ENCODE data around the gene FLOT2. TPM values are rescaled to one million over a fixed set of nuclear protein-coding genes. Genes with fewer than 3 reads are reported as not detected.
"Not testable (repeated sequence)": the region's sequence is repeated elsewhere in the genome, so short reads cannot be mapped to it uniquely, and the experiment has no call there.

FLOT2 gene
- total RNA-seq, 2 experiments from 2014 or later = 143 to 191 TPM

DNA sequence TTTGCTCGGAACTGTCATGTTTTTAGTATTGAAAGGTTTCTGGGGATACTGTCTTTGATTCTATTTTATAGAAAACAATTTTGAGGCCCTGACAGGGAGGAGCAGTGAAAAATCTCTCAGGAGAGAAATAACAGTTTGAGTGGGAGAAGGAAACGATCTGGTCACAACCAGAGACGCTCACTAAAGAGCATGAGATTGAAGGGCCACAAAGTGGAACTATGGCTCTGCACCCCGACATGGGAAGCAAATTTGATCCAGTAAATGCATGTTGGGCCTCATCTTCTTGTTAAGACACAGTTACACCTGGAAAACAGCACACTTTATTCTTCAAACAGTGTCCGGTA lies 42.2 kb downstream of the FLOT2 start:
- ATAC-seq = no peak
- Mint-ChIP-seq H3K4me1 (peaks cover 25% of the 10 kb centered on the region), H3K9me3 (ENCODE audit: low read depth) (no peaks in the 10 kb centered on the region), H3K4me3 (peak overlapping the region; percentile 83), H3K27ac (peak overlapping the region; percentile 81), H3K27me3 (no peaks in the 10 kb centered on the region), H3K36me3 (peaks cover 12% of the 10 kb centered on the region)
- DNase-seq = no peak
- CTCF ChIA-PET = interaction anchor here (1.0 to 1.7 kb wide), 3 partner anchors 61 to 98 kb away, joined by 3 to 7 read pairs (median 3); no protein-coding TSS in a partner anchor

DNA sequence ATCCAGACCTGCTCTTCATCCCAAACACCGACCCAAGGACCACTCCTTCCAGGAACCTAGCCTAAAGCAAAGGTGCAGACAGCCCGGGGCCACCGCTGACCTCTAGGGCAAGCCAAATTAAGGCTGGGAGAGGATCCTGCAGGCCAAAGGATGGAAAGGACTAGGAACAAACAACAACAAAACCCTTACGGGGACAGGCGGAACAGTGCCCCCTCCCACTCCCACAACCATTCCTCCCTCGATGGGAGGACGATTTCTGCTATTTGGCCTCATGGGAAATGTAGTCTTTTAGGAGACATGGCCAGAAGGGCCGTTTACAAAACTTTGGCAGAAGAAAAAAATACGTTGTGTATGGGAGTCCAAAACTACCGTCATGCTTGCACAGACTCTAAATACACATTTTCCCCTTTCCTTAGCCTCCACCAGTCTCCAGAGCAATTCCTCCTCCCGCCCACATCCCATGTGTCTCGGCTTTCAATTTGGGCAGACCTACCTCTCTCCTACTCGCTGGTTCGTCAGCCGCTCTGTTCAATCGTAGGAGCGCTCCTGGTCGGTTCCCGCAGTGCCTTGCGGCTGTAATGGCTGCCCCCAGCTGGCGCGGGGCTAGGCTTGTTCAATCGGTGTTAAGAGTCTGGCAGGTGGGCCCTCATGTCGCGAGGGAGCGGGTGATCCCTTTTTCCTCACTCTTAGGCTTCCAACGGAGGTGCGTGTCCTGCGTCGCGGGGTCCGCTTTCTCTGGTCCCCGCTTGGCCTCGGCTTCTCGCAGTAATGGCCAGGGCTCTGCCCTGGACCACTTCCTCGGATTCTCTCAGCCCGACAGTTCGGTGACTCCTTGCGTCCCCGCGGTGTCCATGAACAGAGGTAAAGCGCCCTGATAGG lies 42.8 kb downstream of the FLOT2 start, which contains the start of gene ERAL1:
Gene ERAL1, plus strand, starts transcription at position 560 of the 879 bp plus-strand sequence. Its CDS starts 19 bp downstream, at position 579.
- CTCF ChIA-PET = interaction anchor here (1.0 kb wide), 1 partner anchor 98 kb away, joined by 3 read pairs; no protein-coding TSS in a partner anchor

DNA sequence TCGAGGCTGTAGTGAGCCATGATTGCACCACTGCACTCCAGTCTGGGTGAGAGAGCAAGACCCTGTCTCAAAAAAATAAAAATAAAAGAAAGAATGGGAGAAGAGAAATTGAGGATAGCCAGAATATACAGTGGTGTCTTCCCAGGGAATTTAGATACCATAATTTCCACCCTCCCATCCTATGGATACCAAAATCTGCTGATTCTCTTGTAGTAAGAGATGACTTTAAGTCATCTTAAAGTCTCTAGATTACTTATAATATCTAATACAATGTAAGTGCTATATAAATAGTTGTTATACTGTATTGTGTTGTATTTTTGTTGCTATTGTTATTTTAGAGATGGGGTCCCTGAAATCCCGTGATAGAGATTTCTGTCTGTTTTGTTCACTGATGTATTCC lies 44.2 kb downstream of the FLOT2 start:
- DNase-seq (no peak), ATAC-seq (no peak)
- Mint-ChIP-seq H3K27me3 (no peaks in the 10 kb centered on the region), H3K27ac (no peak overlapping the region), H3K4me3 (no peak overlapping the region), H3K36me3 (peaks cover 6% of the 10 kb centered on the region), H3K9me3 (ENCODE audit: low read depth) (no peaks in the 10 kb centered on the region), H3K4me1 (peaks cover 28% of the 10 kb centered on the region)
- CTCF ChIA-PET = interaction anchor here (0.7 to 1.7 kb wide), 6 partner anchors 11 to 132 kb away, joined by 3 to 5 read pairs (median 4); partner anchors contain the start of gene FAM222B

More for the DNA sequence above, 42.8 kb downstream of the FLOT2 start, which contains the start of gene ERAL1:
- Mint-ChIP-seq H3K9me3 (ENCODE audit: low read depth) (no peaks in the 10 kb centered on the region), H3K4me1 (peaks cover 25% of the 10 kb centered on the region), H3K36me3 (peaks cover 11% of the 10 kb centered on the region), H3K4me3 (peak within 1 kb of the TSS; percentile 83), H3K27ac (peak within 1 kb of the TSS; percentile 81), H3K27me3 (no peaks in the 10 kb centered on the region)
- DNase-seq (peak; percentile 93), ATAC-seq (peak; percentile 100)

DNA sequence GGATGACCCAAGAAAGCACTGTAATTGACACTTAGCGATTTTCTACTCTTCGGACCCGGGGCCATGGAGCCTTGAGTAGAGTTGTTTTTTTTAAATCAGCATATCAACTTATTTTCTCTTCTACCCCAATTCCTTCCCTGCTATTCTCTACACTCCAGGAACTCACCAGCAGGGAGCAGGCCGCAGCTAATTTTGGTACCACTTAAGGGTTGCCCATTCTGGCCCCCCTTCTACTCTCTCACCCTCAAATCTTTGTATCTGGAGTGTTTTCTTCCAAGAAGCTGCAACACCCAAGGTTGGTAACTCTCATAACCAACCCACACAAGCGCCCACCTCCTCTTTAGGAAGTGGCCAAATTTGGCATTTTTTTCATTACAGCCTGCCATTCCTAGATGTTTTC lies 48.3 kb downstream of the FLOT2 start:
- ATAC-seq (peak; percentile 38), DNase-seq (no peak)
- Mint-ChIP-seq H3K4me3 (no peak overlapping the region), H3K4me1 (peaks cover 9% of the 10 kb centered on the region), H3K27me3 (no peaks in the 10 kb centered on the region), H3K9me3 (ENCODE audit: low read depth) (no peaks in the 10 kb centered on the region), H3K36me3 (no peaks in the 10 kb centered on the region), H3K27ac (no peak overlapping the region)
- CTCF ChIA-PET = interaction anchor here (0.7 to 3.5 kb wide), 25 partner anchors 8 to 268 kb away, joined by 3 to 24 read pairs (median 6); partner anchors contain the start of genes FLOT2, PHF12 and TLCD1

DNA sequence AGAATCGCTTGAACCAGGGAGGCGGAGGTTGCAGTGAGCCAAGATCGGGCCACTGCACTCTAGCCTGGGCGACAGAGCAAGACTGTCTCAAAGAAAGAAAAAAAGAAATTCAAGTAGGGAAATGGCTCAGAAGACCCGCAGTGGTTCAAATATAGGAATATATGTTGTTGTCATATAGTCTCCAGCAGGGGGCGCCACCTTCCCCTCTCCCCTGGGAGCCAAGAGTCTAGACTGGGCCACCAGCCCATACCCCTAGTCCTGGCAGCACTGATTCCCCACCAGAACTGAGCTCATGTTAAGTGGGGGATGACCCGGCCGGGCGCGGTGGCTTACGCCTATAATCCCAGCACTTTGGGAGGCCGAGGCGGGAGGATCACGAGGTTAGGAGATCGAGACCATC lies 48.9 kb downstream of the FLOT2 start:
- not testable (repeated sequence) for H3K27ac Mint-ChIP-seq; H3K27me3 Mint-ChIP-seq; H3K4me1 Mint-ChIP-seq; H3K4me3 Mint-ChIP-seq; H3K36me3 Mint-ChIP-seq; H3K9me3 Mint-ChIP-seq (ENCODE audit: low read depth)
- ATAC-seq (peak; percentile 77), DNase-seq (peak; percentile 74)
- CTCF ChIA-PET = interaction anchor here (0.7 to 3.5 kb wide), 26 partner anchors 8 to 268 kb away, joined by 3 to 24 read pairs (median 6); partner anchors contain the start of genes FLOT2, PHF12 and TLCD1

DNA sequence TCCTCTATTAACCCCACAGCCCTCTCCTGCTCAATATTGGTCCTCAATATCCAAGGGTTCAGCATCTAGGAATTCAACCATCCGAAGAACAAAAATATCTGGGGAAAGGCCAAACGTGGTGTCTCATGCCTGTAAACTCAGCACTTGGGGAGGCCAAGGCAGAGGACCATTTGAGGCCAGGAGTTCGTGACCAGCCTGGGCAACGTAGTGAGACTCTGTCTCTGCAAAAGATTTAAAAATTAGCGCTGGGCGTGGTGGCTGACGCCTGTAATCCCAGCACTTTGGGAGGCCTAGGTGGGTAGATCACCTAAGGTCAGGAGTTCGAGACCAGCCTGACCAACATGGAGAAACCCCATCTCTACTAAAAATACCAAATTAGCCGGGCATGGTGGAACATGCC lies 50.8 kb downstream of the FLOT2 start:
- DNase-seq; H3K4me1 Mint-ChIP-seq; H3K4me3 Mint-ChIP-seq; H3K36me3 Mint-ChIP-seq; H3K27me3 Mint-ChIP-seq; H3K27ac Mint-ChIP-seq; ATAC-seq; CTCF ChIA-PET; H3K9me3 Mint-ChIP-seq (ENCODE audit: low read depth): not testable (repeated sequence)

DNA sequence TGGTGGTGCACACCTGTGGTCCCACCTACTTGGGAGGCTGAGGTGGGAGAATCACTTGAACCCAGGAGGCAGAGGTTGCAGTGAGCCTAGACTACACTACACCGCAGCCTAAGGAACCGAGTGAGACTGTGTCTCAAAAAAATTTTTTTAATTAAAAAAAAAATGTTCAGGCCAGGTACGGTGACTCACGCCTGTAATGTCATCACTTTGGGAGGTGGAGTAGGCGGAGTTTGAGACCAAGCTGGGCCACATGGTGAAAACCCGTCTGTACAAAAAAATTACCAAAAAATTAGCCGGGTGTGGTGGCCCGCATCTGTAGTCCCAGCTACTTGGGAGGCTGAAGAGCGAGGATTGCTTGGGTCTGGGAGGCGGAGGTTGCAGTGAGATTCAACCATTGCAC lies 51.3 kb downstream of the FLOT2 start:
- Mint-ChIP-seq H3K4me1 (peaks cover 12% of the 10 kb centered on the region), H3K36me3 (peaks cover 3% of the 10 kb centered on the region), H3K4me3 (no peak overlapping the region), H3K27me3 (no peaks in the 10 kb centered on the region), H3K27ac (no peak overlapping the region), H3K9me3 (ENCODE audit: low read depth) (no peaks in the 10 kb centered on the region)
- ATAC-seq = no peak
- CTCF ChIA-PET = interaction anchor here (0.7 to 5.4 kb wide), 2 partner anchors 12 to 82 kb away, joined by 3 to 37 read pairs; no protein-coding TSS in a partner anchor
- DNase-seq = no peak

DNA sequence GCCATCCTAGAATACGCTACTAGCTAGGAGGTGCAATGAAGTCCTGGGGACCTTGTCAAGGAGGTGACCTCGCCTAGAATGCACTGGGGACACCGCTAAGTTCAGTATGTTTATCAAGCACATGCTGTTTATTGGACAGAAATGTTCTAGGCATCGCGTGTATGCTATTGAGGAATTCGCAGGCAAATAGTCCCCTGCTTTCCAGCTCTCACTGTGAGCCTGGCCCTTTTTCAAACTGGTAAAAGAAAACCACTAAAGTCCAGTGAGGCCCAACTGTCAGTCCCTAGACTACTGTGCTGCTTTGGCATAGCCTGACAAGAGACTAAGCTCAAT lies 53.8 kb downstream of the FLOT2 start:
- H3K9me3 Mint-ChIP-seq (ENCODE audit: low read depth) = no peaks in the 10 kb centered on the region
- H3K27me3 Mint-ChIP-seq = no peaks in the 10 kb centered on the region
- DNase-seq (no peak), ATAC-seq (no peak)
- H3K27ac Mint-ChIP-seq = no peak overlapping the region
- peaks cover 4% of the 10 kb centered on the region for H3K36me3 Mint-ChIP-seq
- H3K4me3 Mint-ChIP-seq = peak overlapping the region; percentile 52
- peaks cover 21% of the 10 kb centered on the region for H3K4me1 Mint-ChIP-seq
- CTCF ChIA-PET = interaction anchor here (1.0 to 5.4 kb wide), 6 partner anchors 18 to 116 kb away, joined by 3 to 37 read pairs (median 16); partner anchors contain the start of genes DHRS13, NEK8 and TLCD1

DNA sequence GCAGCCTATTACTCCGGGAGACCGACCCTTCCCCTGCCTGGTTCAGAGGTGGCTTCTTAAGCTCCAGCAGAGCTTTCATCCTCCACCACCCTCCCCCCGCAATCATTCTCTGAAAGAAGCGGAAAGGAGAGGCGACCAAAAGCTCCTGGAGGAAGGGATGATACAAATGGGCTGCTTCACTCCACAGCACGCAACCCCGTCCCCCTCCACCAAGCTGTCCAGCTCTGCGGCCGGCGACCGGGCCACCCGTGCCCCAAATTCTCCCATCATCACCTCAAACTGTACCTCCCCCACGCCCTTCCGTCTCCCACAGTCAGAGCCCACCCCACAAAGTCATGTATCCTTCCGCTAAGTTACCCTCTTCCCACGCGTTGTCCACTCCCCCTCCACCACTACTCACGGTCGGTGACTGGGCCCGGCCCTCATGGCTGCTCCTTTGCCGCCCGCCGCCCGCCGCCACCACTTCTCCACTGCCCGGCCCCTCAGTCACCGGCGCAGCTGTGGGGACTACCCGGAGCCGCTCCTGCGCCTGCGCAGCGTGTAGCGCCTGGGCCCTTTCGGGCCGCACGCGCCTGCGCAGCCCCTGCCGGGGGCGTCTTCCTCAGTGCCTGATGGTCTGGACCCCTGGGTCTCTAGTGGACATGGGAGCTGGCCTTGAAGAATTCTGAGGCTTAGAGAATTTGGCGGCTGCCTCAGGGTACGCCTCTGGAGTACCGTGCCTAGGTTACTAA lies 55.1 kb downstream of the FLOT2 start, which contains the start of gene FAM222B:
Gene FAM222B, minus strand, starts transcription at position 509 of the 731 bp plus-strand sequence. CDS start 76,123 bp downstream, outside the sequence.
- H3K4me1 Mint-ChIP-seq = peaks cover 21% of the 10 kb centered on the region
- H3K9me3 Mint-ChIP-seq (ENCODE audit: low read depth) = no peaks in the 10 kb centered on the region
- peaks cover 4% of the 10 kb centered on the region for H3K36me3 Mint-ChIP-seq
- peak within 1 kb of the TSS; percentile 96 for H3K27ac Mint-ChIP-seq
- DNase-seq = peak; percentile 90
- H3K4me3 Mint-ChIP-seq = peak within 1 kb of the TSS; percentile 99
- peak; percentile 100 for ATAC-seq
- CTCF ChIA-PET = interaction anchor here (0.6 to 5.4 kb wide), 21 partner anchors 11 to 282 kb away, joined by 3 to 37 read pairs (median 5); partner anchors contain the start of genes DHRS13, FLOT2, NEK8 and TLCD1
- H3K27me3 Mint-ChIP-seq = no peaks in the 10 kb centered on the region

DNA sequence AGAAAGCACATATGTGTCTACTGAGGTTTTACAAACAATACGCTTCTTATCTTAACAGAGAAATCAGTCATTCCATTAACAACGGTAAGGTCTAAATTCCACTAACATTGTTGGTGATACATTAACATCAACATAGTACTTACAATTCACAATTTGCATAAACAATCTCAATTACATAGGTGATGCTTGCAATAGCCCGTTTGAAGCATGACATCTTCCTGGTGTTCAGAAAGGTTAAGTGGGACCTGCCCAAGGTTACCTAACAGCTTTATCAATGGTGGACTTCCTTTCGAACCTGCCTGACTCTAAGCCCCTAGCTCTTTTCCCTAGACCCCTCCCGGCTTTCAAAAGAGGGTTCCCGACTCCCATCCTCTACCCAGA lies 55.6 kb downstream of the FLOT2 start:
- Mint-ChIP-seq H3K4me3 (peak overlapping the region; percentile 99), H3K9me3 (ENCODE audit: low read depth) (no peaks in the 10 kb centered on the region), H3K27ac (peak overlapping the region; percentile 96), H3K27me3 (no peaks in the 10 kb centered on the region), H3K4me1 (peaks cover 21% of the 10 kb centered on the region), H3K36me3 (peaks cover 4% of the 10 kb centered on the region)
- DNase-seq = no peak
- CTCF ChIA-PET = interaction anchor here (0.6 to 5.4 kb wide), 19 partner anchors 7 to 282 kb away, joined by 3 to 37 read pairs (median 6); partner anchors contain the start of genes DHRS13, FLOT2, NEK8 and TLCD1
- no peak for ATAC-seq

DNA sequence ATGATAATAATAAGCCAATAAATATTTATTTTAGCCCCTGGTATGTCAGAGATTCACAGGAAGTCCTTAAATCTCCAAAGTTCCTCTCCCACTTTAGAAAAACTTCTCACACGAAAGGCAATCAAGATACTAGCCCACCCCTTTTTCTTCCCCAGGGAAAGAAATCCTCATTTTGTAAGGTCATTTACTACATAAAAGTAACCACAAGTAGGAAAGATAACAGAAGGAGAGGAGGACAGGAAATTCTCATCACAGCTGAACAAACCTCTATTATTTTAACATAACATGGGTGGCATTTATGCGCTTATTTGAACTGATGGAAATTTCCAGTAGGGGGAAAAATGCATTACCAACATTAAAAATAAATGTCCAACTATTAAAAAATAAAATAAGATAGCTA lies 58.3 kb downstream of the FLOT2 start:
- H3K36me3 Mint-ChIP-seq = peaks cover 9% of the 10 kb centered on the region
- no peaks in the 10 kb centered on the region for H3K27me3 Mint-ChIP-seq
- ATAC-seq = no peak
- CTCF ChIA-PET = interaction anchor here (0.8 to 1.1 kb wide), 2 partner anchors 63 to 77 kb away, joined by 4 read pairs; no protein-coding TSS in a partner anchor
- H3K4me3 Mint-ChIP-seq = no peak overlapping the region
- H3K27ac Mint-ChIP-seq = peak overlapping the region; percentile 56
- peaks cover 21% of the 10 kb centered on the region for H3K4me1 Mint-ChIP-seq
- DNase-seq = no peak
- H3K9me3 Mint-ChIP-seq (ENCODE audit: low read depth) = no peaks in the 10 kb centered on the region

DNA sequence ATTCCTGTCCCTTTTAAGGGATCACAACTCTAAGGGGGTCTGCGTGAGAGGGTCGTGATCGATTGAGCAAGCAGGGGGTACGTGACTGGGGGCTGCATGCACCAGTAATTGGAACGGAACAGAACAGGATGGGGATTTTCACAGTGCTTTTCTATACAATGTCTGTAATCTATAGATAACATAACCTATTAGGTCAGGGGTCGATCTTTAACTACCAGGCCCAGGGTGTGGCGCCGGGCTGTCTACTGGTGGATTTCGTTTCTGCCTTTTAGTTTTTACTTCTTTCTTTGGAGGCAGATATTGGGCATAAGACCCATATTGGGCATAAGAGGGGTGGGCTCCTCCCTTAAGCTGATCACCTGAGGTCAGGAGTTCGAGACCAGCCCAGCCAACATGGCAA lies 61.0 kb downstream of the FLOT2 start:
- CTCF ChIA-PET = interaction anchor here (3.3 kb wide), 1 partner anchor 72 kb away, joined by 13 read pairs; no protein-coding TSS in a partner anchor
- DNase-seq; H3K4me3 Mint-ChIP-seq; H3K27me3 Mint-ChIP-seq; H3K9me3 Mint-ChIP-seq (ENCODE audit: low read depth); H3K27ac Mint-ChIP-seq; ATAC-seq: not testable (repeated sequence)
- peaks cover 13% of the 10 kb centered on the region for H3K4me1 Mint-ChIP-seq
- H3K36me3 Mint-ChIP-seq = peaks cover 17% of the 10 kb centered on the region

DNA sequence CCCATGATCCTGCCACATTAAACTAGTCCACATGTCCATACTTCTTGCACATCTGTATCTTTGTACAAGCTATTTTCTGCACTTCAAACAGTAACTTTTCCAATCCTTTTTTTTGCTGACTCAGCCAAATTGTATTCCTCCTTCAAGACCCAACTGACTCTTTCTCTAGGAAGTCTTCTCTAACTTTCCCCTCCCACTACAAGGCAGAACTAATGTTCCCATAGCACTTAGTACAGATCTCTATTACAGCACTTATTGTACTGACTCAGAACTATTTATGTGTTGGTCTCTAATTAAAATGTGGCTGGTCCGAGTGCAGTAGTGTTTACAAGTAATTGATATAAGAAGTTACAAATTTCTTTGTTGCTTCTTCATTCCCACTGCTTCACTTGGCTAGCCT lies 63.1 kb downstream of the FLOT2 start:
- ATAC-seq (no peak), DNase-seq (no peak)
- H3K27ac Mint-ChIP-seq = no peak overlapping the region
- CTCF ChIA-PET = interaction anchor here (2.2 to 3.3 kb wide), 2 partner anchors 14 to 70 kb away, joined by 9 to 13 read pairs; no protein-coding TSS in a partner anchor
- no peak overlapping the region for H3K4me3 Mint-ChIP-seq
- peaks cover 5% of the 10 kb centered on the region for H3K4me1 Mint-ChIP-seq
- H3K27me3 Mint-ChIP-seq = no peaks in the 10 kb centered on the region
- peaks cover 24% of the 10 kb centered on the region for H3K36me3 Mint-ChIP-seq
- H3K9me3 Mint-ChIP-seq (ENCODE audit: low read depth) = no peaks in the 10 kb centered on the region
